GM19099 (cell line): ENCODE measurements around the gene CCDC88C.

ENCODE experiments used
- POLR2A ChIP-seq: IDR thresholded peaks from 3 replicates; pipeline ENCODE4 v1.6.1; 2011; ENCODE audit warnings: low read depth; ENCODE audit not compliant: insufficient read length; ENCODE audit errors: extremely low read depth

CCDC88C gene

GRCh38 chr14:91326514-91327249 lies 90.9 kb downstream of the CCDC88C start:
- TF ChIP-seq POLR2A, result no peak

DNA sequence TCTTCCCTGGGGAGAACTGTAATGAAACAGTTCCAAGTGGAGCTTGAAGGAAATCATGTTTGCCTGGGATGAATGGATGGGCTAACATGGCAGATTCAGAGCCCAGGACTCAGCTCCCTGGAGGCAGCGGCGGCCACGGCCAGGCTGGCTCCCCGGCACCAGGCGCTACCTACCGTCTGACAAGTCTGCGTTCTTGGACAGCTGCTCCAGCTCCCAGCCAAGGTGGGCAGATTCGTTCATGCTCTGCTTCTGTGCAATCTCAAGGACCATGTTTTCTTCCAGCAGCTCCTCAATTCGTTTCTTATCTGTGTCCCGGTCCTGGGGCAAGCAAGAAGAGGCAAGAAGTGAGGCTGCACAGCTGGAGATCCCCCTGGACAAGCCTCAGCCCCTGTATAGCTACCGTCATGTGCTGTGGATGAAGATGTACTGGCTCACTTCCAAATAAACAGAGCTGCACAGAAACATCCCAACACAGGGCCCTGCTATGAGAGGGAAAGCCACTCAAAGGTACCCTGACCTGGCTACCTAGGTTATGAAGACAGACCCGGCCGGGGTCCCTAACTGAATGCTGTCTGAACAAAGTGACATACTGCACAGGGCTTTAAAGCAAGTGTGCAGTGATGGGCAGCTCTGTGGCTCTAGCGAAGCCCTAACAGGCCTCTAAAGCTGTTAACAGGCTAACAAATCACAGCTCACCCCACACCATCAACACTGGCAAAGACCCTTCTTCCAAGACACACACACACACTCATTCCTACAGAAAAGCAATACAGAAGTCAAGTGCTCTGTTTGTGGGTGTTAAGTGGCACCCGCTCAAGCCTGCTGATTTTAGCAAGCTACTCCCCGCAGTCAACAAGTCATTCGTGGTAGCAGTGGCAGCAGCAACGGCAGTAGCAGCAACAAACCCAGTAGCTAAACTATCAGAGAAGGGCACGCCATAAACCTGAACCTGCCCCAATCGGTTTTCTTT lies 92.7 kb downstream of the CCDC88C start:
- TF ChIP-seq POLR2A, result no peak

DNA sequence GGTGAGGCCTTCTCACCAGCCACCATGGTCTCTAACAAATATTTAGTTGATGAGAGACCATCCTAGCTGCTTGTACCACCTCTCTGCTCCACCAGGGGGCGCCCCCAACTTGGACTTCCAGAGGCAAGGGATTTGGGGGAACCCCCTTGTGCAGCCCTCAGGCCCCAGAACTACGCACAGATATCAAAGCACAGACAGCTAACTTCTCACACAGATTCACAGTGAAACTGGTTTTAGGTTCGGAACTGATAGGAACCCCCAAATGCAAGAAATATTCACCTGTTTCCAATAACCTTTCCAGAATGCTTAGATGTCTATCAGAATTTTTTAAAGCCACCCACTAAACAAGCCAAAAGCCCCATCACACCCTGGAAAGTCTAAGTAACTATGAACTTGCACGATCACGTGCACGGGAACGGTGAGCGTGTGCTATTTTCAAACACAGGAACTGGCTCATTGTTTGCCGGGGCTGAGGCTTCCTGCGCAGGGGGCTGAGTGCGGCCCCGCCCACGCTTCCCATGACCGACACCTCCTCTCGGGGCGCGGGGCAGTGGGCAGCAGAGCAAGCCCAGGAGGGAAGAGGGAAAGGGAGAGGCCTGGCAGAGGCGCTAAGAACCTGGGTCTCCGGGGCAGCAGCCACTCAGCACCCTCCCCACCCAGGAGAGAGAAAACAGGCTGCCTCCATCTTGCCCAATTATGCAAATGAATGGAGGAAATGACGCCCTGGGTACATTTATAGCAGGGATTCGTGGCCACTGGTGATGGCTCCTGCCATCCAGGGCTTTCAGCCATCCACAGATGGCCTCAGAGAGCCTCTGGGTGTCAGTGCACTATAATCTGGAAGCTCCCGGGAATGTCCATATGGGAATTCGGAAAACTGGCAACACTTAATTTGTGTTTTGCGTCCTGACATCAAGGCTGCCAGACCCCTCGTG lies 93.7 kb downstream of the CCDC88C start:
- peak; percentile 48 for TF ChIP-seq POLR2A

GRCh38 chr14:91323031-91323430 lies 94.6 kb downstream of the CCDC88C start:
- no peak for TF ChIP-seq POLR2A

- TF ChIP-seq POLR2A, result no peak
Observed at GRCh38 chr14:91322623-91323022, 95.0 kb downstream of the CCDC88C start.

GRCh38 chr14:91321131-91321530 lies 96.5 kb downstream of the CCDC88C start:
- TF ChIP-seq POLR2A, result no peak

DNA sequence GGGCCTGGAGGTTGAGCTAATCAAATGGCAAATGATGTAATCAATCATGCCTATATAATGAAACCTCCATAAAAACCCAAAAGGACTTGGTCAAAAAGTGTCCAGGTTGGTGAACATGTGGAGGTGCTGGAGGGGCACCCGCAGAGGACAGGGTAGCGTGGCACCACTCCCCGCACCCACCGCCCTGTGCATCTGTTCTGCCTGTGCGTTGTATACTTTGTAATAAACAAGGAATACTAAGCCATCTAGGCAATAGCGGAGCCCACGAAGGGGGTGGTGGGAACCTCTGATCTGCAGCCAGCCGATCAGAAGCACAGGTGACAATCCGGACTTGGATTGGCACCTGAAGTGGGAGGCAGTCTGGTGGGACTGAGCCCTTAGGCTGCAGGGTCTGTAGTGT lies 97.4 kb downstream of the CCDC88C start:
- TF ChIP-seq POLR2A, result no peak

- TF ChIP-seq POLR2A, result no peak
Observed at GRCh38 chr14:91318911-91319310, 98.7 kb downstream of the CCDC88C start.

DNA sequence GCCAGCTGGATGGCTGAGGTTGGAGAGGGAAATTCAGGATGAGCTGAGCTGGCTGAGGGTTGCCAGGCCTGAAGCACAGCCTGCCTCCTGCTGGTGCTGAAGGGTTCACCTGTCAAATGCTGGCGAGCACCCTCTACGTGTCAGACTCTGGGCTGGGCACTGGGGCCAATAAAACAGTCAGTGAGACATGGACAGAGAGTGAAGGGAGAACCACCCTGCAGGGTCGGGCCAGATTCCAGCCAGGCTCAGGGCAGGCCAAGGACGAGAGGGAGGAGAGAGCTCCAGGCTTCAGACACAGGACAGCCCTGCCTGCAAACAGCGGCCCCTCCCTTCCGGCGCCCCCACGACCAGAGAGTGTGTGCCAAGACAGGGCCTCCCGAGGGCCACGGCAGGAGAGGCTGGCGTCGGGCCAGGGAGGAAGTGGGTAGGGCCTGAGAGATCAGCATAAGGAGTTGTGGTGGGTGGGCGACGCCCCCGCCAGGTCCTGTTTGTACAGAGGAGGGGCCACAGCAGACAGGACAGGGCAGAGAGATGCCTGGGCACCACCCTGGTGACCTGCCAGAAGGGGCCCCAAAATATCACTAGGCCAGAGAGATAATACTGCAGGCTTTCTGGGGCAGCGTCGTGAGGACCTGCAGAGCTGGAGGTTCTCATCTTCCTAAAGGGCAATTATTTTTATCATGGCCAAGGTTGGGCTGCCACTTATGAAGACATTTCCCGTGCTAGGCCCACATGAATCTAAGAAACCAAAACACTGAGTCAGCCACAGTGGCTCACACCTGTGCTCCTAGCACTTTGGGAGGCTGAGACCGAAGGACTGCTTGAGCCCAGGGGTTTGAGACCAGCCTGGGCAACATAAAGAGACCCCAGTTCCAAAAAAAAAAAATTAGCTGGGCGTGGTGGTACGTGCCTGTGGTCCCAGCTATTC lies 100.0 kb downstream of the CCDC88C start:
- no peak for TF ChIP-seq POLR2A

DNA sequence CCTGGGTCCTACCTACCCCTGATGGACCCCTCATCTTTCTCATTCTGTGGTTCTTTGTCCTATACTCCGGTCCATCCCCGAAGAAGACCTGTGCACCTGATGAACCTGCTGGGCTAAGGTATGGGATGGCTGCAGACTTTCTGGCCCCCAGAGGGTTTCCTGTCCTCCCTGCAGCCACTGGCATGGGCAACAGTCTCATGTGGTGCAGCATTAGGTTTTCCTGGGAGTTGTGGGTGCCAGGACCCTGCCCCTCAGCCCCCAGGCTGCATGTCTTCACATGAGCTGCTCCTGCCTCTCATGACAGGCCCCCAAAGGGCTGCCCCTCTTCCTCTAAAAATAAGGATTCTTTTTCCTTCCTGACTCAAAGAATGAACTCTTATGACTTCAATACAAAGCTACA lies 100.9 kb downstream of the CCDC88C start:
- no peak for TF ChIP-seq POLR2A

DNA sequence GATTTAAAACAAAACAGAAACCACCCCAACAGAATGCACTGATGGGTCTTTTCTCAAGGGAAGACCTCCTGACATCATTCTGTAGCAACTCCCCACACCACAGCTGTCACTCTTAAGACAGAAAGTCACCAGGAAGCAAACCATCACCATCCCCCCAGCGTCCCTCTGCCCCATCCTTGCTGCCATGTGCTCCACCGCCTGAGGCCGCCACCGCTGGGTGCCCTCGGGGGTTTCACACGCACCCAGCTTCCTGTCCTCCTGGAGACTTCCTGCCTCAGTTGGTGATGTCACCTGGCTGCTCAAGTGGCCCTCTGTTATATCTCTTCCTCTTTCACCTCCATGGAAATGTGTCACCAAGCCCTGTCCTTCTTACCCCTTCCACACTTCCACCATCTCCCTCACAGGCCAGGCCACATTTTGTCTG lies 101.8 kb downstream of the CCDC88C start:
- no peak for TF ChIP-seq POLR2A

GRCh38 chr14:91313852-91314251 lies 103.8 kb downstream of the CCDC88C start:
- no peak for TF ChIP-seq POLR2A

- no peak for TF ChIP-seq POLR2A
Observed at GRCh38 chr14:91313154-91313850, 104.3 kb downstream of the CCDC88C start.

DNA sequence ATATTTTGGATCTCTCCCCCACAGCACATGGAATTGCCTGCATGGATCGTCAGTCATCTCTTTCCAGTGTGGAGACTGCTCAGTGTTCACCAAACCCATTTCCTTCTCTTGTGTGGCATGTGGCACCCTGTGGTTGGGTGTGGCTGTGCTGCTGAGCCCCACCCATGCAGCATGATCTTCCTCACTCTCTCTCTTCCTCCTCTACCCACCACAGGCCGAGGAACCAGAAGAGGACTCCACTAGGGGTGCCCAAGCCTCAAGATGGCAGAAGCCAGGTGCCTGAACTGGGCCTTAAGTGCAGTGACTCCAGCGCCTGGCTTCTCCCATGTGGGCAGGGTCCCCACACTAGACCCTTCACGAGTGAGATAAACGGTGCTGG lies 106.3 kb downstream of the CCDC88C start:
- TF ChIP-seq POLR2A, result no peak
